DLD1 (cell line): ENCODE data around the gene TUBGCP6.
"Not testable (repeated sequence)": the region's sequence is repeated elsewhere in the genome, so short reads cannot be mapped to it uniquely, and the experiment has no call there.

ENCODE experiments used
- in situ Hi-C: cut with HindIII; loops from 2 replicates; pipeline ENCODE4 v1.10.0; 2017; ENCODE audit warnings: low sequenced_read_pairs

The TUBGCP6 gene

DNA sequence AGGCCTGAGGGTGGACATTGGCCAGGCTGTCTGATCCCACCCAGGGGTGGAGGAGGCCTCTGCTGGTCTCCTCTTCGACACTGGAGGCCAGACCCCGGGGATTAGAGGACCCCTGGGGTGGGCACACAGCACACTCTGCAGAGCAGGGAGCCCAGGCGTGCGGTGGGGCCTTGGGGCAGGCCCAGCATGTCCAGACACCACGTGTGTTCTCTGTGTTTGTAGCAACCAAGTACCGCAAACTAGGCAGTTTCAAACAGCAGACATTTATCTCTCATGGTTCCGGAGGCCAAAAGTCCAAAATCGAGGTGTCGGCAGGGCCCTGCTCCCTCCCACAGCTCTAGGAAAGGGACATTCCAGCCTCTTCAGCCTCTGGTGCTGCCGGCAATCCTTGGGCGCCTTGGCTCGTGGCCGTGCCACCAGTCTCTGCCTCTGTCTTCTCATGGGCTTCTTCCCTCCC, 72.8 kb downstream of the TUBGCP6 start:
- in situ Hi-C loops, result no loop called here

- in situ Hi-C loops, result no loop called here
Observed at GRCh38 chr22:50171319-50171964, 73.4 kb downstream of the TUBGCP6 start.

DNA sequence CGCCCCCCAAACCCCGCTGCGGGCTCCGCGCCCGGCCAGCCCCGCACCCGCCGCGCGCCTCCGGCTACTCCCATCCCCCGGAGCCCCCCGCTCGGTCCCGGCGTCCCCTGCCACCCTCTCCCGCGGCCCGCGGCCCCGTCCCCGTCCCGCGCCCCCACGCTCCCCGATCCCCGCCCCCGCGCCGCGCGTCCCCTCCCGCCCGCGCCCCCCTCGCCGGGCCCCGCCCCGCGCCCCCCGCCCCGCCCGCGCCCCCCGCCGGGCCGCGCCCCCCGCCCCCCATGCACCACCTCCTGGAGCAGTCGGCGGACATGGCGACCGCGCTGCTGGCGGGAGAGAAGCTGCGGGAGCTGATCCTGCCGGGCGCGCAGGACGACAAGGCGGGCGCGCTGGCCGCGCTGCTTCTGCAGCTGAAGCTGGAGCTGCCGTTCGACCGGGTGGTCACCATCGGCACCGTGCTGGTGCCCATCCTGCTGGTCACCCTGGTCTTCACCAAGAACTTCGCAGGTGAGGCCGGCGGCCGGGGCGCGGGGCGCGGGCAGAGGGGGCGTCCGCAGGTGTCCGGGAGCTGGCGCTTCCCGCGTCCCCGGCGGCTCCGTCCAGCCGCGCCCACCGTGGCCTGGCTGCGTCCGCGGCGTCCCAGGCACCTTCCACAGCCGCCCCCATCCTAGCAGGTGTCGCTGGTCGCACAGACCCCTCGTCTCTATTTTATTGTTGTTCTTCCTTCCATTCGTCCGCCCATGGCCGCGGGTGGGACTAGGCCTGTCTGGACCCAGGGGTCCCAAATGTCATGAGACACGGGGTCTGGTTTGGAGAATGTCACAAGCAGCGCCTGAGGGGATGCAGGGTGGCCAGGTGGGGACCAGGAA, 74.1 kb downstream of the TUBGCP6 start, which contains the start of gene PANX2:
PANX2 (plus strand) TSS at position 279 of the 866 bp plus-strand sequence; CDS start at position 279, 0 bp downstream.
- in situ Hi-C loops, result no loop called here

GRCh38 chr22:50169774-50170341, 75.0 kb downstream of the TUBGCP6 start:
- in situ Hi-C loops, result no loop called here

DNA sequence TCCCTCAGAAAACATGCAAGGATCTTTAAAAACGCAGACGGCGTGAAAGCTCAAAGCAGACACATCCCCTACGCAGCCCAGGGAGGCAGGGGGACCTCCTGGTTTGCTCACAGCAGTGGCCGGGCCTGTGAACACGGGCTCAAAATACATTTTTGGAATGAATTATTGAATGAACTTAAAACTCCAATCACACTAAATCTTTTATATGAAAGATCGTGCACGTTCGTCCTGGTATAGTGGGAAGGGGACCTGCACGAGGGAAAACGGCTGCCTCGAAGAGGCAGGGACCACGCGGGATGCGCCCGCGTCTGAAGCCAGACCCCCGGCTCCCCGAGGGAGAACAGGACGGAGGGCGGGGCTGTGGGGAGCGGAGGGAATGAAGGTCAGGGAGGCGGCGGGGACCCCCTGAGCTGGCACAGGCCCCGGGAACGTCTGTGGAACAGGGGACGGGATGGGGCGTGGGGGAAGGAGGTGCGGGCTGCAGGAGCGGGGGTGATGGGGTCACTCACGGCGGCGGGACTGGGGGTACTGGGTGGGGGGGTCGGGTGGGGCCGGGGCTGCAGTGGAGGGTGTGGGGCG, 75.6 kb downstream of the TUBGCP6 start:
- in situ Hi-C loops, result no loop called here

GRCh38 chr22:50168490-50169180, 76.2 kb downstream of the TUBGCP6 start:
- in situ Hi-C loops, result not testable (repeated sequence)

GRCh38 chr22:50167689-50168489, 76.9 kb downstream of the TUBGCP6 start:
- in situ Hi-C loops, result no loop called here
